ENCODE measurements around the gene PARL. TPM values are rescaled to one million over a fixed set of nuclear protein-coding genes. Genes with fewer than 3 reads are reported as not detected.

Gene PARL
- polyA plus RNA-seq, 1 of the 3 experiments (the other 2 are of a cell fraction), result 50.1 TPM

DNA sequence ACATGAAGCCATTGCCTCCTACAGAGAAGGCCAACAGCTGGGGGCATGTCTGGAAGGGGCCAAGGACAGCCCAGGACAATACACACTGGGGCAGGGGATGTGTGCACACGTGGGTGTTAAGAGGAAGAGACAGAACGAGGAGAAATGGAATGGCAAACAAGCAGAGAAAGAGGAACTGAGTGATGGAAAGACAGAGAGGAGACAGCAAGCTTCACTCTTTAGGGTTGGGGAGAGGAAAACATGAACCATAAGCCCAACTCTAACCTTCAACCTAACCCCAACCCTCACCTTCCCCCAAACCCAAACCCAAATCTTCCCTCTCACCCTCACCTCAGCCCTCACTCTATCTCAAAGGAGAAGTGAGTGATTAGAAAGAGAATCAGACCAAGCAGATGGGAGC, 11.9 kb upstream of the PARL start:
- no peak overlapping the region for H3K27ac ChIP-seq (ENCODE audit: low read depth in 2 of 2, low read length in 1 of 2)
- no peaks in the 10 kb centered on the region for H4K20me1 ChIP-seq (ENCODE audit: insufficient read depth)
- no peak overlapping the region for H3K9ac ChIP-seq
- ChIA-PET CTCF (interaction anchor here (0.9 to 5.1 kb wide), 20 partner anchors 8 to 443 kb away, joined by 3 to 55 read pairs (median 7); partner anchors contain the start of genes ABCC5, EEF1AKMT4, EIF2B5 and PARL), POLR2A (interaction anchor here (0.7 to 1.0 kb wide), 2 partner anchors 12 to 119 kb away, joined by 3 to 4 read pairs; partner anchors contain the start of gene PARL)
- no peaks in the 10 kb centered on the region for H3K27me3 ChIP-seq (ENCODE audit: insufficient read depth)
- H3K4me3 ChIP-seq (ENCODE audit: low read depth in 2 of 2, low read length in 1 of 2), result no peak overlapping the region
- H3K9me3 ChIP-seq, result no peaks in the 10 kb centered on the region
- no peaks in the 10 kb centered on the region for H3K9me2 ChIP-seq
- DNase-seq, result no peak
- no peaks in the 10 kb centered on the region for H3K36me3 ChIP-seq (replicated peaks in 1 of 2; ENCODE audit: control insufficient read depth in 1 of 2, insufficient read depth in 2 of 2, low read length in 1 of 2)
- no peaks in the 10 kb centered on the region for H3K79me2 ChIP-seq (ENCODE audit: insufficient read depth)
- H3F3A ChIP-seq (replicated peaks; ENCODE audit: insufficient read depth), result no peaks in the 10 kb centered on the region
- no peaks in the 10 kb centered on the region for H3K4me1 ChIP-seq (ENCODE audit: control insufficient read depth in 1 of 2, insufficient read depth in 2 of 2, low read depth in 1 of 2, low read length in 1 of 2)
- WGBS (ENCODE audit: low lambda C conversion rate), result 31% methylated on average over 2 of the region's 2 CpGs
- TF ChIP-seq FOXM1 (IDR thresholded peaks at IDR 0.05; ENCODE audit: low read depth), result no peak
- no peak for TF ChIP-seq YY1 (IDR thresholded peaks at IDR 0.05; ENCODE audit: low read depth)
- TF ChIP-seq MXI1 (IDR thresholded peaks at IDR 0.05; ENCODE audit: low read depth, low read length), result no peak
- TF ChIP-seq, protein P1, sequence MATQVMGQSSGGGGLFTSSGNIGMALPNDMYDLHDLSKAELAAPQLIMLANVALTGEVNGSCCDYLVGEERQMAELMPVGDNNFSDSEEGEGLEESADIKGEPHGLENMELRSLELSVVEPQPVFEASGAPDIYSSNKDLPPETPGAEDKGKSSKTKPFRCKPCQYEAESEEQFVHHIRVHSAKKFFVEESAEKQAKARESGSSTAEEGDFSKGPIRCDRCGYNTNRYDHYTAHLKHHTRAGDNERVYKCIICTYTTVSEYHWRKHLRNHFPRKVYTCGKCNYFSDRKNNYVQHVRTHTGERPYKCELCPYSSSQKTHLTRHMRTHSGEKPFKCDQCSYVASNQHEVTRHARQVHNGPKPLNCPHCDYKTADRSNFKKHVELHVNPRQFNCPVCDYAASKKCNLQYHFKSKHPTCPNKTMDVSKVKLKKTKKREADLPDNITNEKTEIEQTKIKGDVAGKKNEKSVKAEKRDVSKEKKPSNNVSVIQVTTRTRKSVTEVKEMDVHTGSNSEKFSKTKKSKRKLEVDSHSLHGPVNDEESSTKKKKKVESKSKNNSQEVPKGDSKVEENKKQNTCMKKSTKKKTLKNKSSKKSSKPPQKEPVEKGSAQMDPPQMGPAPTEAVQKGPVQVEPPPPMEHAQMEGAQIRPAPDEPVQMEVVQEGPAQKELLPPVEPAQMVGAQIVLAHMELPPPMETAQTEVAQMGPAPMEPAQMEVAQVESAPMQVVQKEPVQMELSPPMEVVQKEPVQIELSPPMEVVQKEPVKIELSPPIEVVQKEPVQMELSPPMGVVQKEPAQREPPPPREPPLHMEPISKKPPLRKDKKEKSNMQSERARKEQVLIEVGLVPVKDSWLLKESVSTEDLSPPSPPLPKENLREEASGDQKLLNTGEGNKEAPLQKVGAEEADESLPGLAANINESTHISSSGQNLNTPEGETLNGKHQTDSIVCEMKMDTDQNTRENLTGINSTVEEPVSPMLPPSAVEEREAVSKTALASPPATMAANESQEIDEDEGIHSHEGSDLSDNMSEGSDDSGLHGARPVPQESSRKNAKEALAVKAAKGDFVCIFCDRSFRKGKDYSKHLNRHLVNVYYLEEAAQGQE (IDR thresholded peaks at IDR 0.05; ENCODE audit: low read depth, low read length), result no peak
- no peak for TF ChIP-seq FOSL2 (IDR thresholded peaks at IDR 0.05; ENCODE audit: borderline replicate concordance, low read depth)
- TF ChIP-seq ELF1 (IDR thresholded peaks at IDR 0.05), result no peak
- TF ChIP-seq, protein P2, sequence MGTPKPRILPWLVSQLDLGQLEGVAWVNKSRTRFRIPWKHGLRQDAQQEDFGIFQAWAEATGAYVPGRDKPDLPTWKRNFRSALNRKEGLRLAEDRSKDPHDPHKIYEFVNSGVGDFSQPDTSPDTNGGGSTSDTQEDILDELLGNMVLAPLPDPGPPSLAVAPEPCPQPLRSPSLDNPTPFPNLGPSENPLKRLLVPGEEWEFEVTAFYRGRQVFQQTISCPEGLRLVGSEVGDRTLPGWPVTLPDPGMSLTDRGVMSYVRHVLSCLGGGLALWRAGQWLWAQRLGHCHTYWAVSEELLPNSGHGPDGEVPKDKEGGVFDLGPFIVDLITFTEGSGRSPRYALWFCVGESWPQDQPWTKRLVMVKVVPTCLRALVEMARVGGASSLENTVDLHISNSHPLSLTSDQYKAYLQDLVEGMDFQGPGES (IDR thresholded peaks at IDR 0.05; ENCODE audit: low read depth, low read length), result no peak
- TF ChIP-seq RFX5 (IDR thresholded peaks at IDR 0.05; ENCODE audit: low read length), result no peak
- TF ChIP-seq, protein P3, sequence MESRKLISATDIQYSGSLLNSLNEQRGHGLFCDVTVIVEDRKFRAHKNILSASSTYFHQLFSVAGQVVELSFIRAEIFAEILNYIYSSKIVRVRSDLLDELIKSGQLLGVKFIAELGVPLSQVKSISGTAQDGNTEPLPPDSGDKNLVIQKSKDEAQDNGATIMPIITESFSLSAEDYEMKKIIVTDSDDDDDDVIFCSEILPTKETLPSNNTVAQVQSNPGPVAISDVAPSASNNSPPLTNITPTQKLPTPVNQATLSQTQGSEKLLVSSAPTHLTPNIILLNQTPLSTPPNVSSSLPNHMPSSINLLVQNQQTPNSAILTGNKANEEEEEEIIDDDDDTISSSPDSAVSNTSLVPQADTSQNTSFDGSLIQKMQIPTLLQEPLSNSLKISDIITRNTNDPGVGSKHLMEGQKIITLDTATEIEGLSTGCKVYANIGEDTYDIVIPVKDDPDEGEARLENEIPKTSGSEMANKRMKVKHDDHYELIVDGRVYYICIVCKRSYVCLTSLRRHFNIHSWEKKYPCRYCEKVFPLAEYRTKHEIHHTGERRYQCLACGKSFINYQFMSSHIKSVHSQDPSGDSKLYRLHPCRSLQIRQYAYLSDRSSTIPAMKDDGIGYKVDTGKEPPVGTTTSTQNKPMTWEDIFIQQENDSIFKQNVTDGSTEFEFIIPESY (IDR thresholded peaks at IDR 0.05; ENCODE audit: borderline replicate concordance, low read depth), result no peak
- TF ChIP-seq, protein P4, sequence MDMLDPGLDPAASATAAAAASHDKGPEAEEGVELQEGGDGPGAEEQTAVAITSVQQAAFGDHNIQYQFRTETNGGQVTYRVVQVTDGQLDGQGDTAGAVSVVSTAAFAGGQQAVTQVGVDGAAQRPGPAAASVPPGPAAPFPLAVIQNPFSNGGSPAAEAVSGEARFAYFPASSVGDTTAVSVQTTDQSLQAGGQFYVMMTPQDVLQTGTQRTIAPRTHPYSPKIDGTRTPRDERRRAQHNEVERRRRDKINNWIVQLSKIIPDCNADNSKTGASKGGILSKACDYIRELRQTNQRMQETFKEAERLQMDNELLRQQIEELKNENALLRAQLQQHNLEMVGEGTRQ (IDR thresholded peaks at IDR 0.05; ENCODE audit: borderline replicate concordance, low read depth, low read length), result no peak
- no peak for TF ChIP-seq FOXJ3 (CRISPR knock-in tag; IDR thresholded peaks at IDR 0.05)
- TF ChIP-seq MEF2A (IDR thresholded peaks at IDR 0.05; ENCODE audit: borderline replicate concordance, low read depth), result no peak
- TF ChIP-seq, protein P5, sequence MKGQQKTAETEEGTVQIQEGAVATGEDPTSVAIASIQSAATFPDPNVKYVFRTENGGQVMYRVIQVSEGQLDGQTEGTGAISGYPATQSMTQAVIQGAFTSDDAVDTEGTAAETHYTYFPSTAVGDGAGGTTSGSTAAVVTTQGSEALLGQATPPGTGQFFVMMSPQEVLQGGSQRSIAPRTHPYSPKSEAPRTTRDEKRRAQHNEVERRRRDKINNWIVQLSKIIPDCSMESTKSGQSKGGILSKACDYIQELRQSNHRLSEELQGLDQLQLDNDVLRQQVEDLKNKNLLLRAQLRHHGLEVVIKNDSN (IDR thresholded peaks at IDR 0.05; ENCODE audit: borderline replicate concordance, low read depth), result no peak
- no peak for TF ChIP-seq TEAD4 (IDR thresholded peaks at IDR 0.05; ENCODE audit: borderline replicate concordance, insufficient read depth)
- no peak for TF ChIP-seq GATA2 (CRISPR knock-in tag; IDR thresholded peaks at IDR 0.05)
- TF ChIP-seq, protein P6, sequence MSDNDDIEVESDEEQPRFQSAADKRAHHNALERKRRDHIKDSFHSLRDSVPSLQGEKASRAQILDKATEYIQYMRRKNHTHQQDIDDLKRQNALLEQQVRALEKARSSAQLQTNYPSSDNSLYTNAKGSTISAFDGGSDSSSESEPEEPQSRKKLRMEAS (IDR thresholded peaks at IDR 0.05; ENCODE audit: low read depth), result no peak
- TF ChIP-seq TCF12 (IDR thresholded peaks at IDR 0.05), result no peak
- H3K4me2 ChIP-seq, result no peak overlapping the region
- no peak overlapping the region for H2AFZ ChIP-seq (ENCODE audit: low read depth)

Measured in SK-N-SH (cell line).